ENCODE results near the gene TTC1. TPM values are rescaled to one million over a fixed set of nuclear protein-coding genes. Genes with fewer than 3 reads are reported as not detected.

The TTC1 gene
- total RNA-seq, 1 experiment from 2014 or later: 101 TPM

DNA sequence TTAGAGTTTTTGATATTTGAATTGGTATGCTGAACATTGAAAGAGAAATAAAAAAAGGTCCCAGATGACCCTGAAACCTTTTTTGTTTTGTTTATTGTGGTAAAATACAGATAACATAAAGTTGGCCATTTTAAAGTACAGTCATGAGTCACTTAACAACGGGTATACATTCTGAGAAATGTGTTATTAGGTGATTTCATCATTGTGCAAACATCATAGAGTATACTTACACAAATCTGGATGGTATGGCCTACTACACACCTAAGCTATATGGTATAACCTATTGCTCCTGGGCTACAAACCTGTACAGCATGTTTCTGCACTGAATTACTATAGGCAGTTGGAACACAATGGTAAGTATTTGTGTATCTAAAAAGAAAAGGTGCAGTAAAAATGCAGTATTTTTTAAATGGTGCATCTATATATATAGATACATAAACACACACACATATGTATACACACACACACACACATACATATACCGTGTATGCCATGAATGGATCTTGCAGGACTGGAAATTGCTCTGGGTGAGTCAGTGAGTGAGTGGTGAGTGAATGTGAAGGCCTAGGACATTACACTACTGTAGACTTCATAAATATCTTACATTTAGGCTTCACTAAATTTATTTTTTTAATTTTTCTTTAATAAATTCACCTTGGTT is 31.0 kb downstream of the TTC1 start:
- Histone ChIP-seq H3K9me3 (replicated peaks) (no peaks in the 10 kb centered on the region), H3K4me3 (no peak overlapping the region), H3K4me1 (replicated peaks) (peaks cover 9% of the 10 kb centered on the region; the same call in 1 of the 2 replicates), H3K27ac (no peak overlapping the region; the same call in 1 of the 2 replicates), H3K27me3 (replicated peaks) (no peaks in the 10 kb centered on the region), H3K36me3 (peaks cover 70% of the 10 kb centered on the region)
- DNase-seq (ENCODE audit: low read depth in 1 of 2, low spot score in 2 of 2): no peak

DNA sequence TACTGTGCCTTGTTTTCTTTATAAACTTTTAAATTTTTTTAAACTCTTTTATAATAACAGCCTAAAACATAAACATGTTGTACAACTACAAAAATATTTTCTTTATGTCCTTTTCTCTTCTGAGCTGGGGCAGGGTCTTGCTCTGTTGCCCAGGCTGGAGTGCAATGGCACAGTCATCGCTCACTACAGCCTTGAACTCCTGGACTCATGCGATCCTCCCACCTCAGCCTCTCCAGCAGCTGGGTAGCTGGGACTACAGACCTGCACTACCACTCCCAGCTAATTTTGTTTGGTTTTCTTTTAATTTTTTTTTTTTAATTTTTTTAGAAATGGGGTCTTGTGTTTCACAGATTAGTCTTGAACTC is 31.5 kb downstream of the TTC1 start:
- peaks cover 65% of the 10 kb centered on the region for H3K36me3 ChIP-seq
- no peak overlapping the region for H3K4me3 ChIP-seq
- no peaks in the 10 kb centered on the region for H3K27me3 ChIP-seq (replicated peaks)
- peaks cover 9% of the 10 kb centered on the region; the same call in 1 of the 2 replicates for H3K4me1 ChIP-seq (replicated peaks)
- H3K9me3 ChIP-seq (replicated peaks): no peaks in the 10 kb centered on the region
- no peak overlapping the region; the same call in 1 of the 2 replicates for H3K27ac ChIP-seq
- no peak for DNase-seq (ENCODE audit: low read depth in 1 of 2, low spot score in 2 of 2)

DNA sequence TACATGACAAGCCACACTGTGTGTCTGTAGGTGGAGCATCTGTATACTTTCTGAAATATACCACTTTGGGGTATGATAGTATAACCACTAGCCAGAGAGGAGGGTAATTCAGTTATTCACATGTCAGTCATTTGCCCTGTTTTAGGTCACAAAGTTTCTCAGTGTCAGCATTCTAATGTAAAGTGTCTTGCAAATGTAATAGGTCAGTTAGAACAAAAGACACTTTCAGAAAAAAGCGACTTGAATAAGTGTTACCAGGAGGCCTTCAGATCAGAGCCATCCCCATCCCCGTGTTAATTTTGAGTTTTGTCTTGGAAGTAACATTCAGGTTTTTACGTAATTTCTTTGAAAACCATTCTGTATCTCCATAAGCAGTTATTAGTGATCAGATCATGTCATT is 33.7 kb downstream of the TTC1 start:
- peaks cover 9% of the 10 kb centered on the region; the same call in 1 of the 2 replicates for H3K4me1 ChIP-seq (replicated peaks)
- H3K4me3 ChIP-seq: no peak overlapping the region
- H3K36me3 ChIP-seq: peaks cover 55% of the 10 kb centered on the region
- H3K27me3 ChIP-seq (replicated peaks): no peaks in the 10 kb centered on the region
- H3K27ac ChIP-seq: no peak overlapping the region
- no peak for DNase-seq (ENCODE audit: low read depth in 1 of 2, low spot score in 2 of 2)
- no peaks in the 10 kb centered on the region for H3K9me3 ChIP-seq (replicated peaks)

DNA sequence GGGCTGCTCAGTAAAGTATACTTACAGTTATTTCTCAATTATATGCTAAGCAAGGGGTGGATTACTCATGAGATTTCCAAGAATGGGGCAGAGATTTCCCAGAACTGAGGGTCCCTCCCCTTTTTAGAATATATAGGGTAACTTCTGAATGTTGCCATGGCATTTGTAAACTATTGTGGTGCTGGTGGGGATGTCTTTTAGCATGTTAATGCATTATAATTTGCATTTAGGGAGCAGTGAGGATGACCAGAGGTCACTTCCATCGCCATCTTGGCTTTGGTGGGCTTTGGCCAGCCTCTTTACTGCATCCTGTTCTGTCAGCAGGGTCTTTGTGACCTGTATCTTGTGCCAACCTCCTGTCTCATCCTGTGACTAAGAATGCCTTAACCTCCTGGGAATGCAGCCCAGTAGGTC is 35.5 kb downstream of the TTC1 start:
- H3K36me3 ChIP-seq: peaks cover 52% of the 10 kb centered on the region
- no peak for DNase-seq (ENCODE audit: low read depth in 1 of 2, low spot score in 2 of 2)

DNA sequence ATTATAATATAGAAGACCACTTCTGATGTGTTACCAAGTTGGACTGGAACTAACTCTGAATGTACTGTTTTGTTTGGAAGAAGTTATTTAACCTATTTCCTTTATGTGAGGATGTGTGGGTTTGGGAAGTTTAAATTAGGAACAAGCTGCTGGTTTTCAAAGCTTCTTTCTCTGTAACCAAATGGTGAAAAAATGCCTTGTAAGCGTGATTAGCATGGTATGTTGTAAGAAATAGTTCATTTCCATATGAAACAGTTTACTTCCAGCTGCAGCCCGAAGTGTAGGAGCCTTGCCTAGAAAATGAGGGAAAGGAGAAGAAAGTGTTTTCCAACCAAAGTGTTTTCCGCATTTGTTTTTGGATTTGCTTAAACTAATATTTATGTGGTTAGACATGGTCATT is 36.0 kb downstream of the TTC1 start:
- H3K4me1 ChIP-seq (replicated peaks): peaks cover 2% of the 10 kb centered on the region; the same call in 1 of the 2 replicates
- H3K27me3 ChIP-seq (replicated peaks): no peaks in the 10 kb centered on the region
- H3K4me3 ChIP-seq: no peak overlapping the region
- no peak for DNase-seq (ENCODE audit: low read depth in 1 of 2, low spot score in 2 of 2)
- no peaks in the 10 kb centered on the region for H3K9me3 ChIP-seq (replicated peaks)
- H3K27ac ChIP-seq: no peak overlapping the region
- peaks cover 52% of the 10 kb centered on the region for H3K36me3 ChIP-seq

More for the DNA sequence above, 35.5 kb downstream of the TTC1 start:
- no peak overlapping the region for H3K4me3 ChIP-seq
- H3K9me3 ChIP-seq (replicated peaks): no peaks in the 10 kb centered on the region
- peaks cover 8% of the 10 kb centered on the region; the same call in 1 of the 2 replicates for H3K4me1 ChIP-seq (replicated peaks)
- no peaks in the 10 kb centered on the region for H3K27me3 ChIP-seq (replicated peaks)
- no peak overlapping the region for H3K27ac ChIP-seq

DNA sequence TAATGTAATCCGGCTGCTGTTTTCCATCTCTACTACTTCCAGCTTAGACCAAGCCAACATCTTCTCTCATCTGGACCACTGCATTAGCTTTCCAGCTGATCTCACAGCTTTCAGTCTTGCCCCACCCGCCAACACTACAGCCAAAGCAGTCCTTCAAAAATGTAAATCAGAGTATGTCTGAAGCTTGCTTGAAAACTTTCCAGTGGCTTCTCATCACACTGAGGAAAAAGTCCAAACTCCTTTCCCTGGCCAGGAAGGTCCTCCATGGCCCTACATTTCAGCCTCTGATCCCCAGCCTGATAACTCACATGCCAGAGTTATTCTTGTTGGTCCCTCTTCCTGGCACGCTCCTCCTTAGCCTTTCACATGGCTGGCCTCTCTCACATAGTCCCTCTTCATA is 38.5 kb downstream of the TTC1 start:
- H3K27ac ChIP-seq: no peak overlapping the region
- peaks cover 56% of the 10 kb centered on the region for H3K36me3 ChIP-seq
- no peaks in the 10 kb centered on the region for H3K27me3 ChIP-seq (replicated peaks)
- DNase-seq (ENCODE audit: low read depth in 1 of 2, low spot score in 2 of 2): no peak
- H3K4me3 ChIP-seq: no peak overlapping the region
- no peaks in the 10 kb centered on the region for H3K9me3 ChIP-seq (replicated peaks)
- H3K4me1 ChIP-seq (replicated peaks): no peaks in the 10 kb centered on the region

DNA sequence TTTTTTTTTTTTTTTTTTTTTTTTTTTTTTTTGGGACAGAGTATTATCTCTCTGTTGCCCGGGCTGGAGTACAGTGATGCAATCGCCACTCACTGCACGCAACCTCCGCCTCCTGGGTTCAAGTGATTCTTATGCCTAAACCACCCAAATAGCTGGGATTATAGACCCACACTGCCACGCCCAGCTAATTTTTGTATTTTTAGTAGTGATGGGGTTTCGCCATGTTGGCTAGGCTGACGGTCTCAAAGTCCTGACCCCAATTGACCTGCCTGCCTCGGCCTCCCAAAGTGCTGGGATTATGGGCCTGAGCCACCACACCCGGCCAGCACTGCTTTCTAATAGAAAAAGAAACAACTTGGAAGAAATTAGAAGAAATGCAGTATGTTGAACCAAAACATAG is 39.2 kb downstream of the TTC1 start:
- peaks cover 56% of the 10 kb centered on the region for H3K36me3 ChIP-seq
- no peak overlapping the region for H3K4me3 ChIP-seq
- H3K27me3 ChIP-seq (replicated peaks): no peaks in the 10 kb centered on the region
- H3K9me3 ChIP-seq (replicated peaks): no peaks in the 10 kb centered on the region
- H3K4me1 ChIP-seq (replicated peaks): no peaks in the 10 kb centered on the region
- DNase-seq (ENCODE audit: low read depth in 1 of 2, low spot score in 2 of 2): no peak
- H3K27ac ChIP-seq: no peak overlapping the region

DNA sequence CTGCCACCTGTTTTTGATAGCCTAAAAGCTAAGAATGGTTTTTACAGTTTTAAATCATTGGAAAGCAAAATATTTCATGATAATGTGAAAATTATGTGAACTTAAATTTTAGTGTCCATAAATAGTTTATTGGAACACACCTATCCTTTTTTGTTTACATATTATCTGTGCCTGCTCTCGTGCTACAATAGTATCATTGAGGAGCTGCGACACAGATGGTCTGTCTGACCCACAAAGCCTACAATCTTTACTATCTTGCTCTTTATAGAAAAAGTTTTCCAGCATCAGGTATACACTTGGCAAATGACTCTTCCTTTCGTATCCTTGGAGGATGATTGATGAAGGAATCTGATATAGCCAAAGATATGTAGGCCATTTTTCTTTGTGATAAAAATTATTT is 40.2 kb downstream of the TTC1 start:
- Histone ChIP-seq H3K9me3 (replicated peaks) (no peaks in the 10 kb centered on the region), H3K27ac (no peak overlapping the region), H3K4me1 (replicated peaks) (peaks cover 5% of the 10 kb centered on the region), H3K36me3 (peaks cover 58% of the 10 kb centered on the region), H3K4me3 (no peak overlapping the region), H3K27me3 (replicated peaks) (no peaks in the 10 kb centered on the region)
- DNase-seq (ENCODE audit: low read depth in 1 of 2, low spot score in 2 of 2): no peak

DNA sequence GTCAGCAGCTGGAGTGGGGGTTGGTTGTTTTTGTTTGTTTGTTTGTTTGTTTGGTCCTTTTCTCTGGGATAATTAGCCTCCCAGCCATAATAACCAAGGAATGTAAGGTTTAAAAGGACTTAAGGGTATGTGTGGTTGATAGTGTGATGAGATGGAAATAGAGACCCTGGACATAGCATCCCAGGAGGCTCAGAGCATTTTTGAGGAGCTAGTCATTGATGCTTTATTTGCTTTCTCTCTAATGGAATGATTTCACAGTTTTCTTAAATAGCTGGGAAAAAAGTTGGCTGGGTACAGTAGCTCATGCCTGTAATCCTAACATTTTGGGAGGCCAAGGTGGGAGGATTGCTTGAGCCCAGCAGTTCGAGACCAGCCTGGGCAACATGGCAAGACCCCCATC is 45.1 kb downstream of the TTC1 start:
- DNase-seq (ENCODE audit: low read depth in 1 of 2, low spot score in 2 of 2): peak in 1 of 2 experiments; percentile 60
- Histone ChIP-seq H3K9me3 (replicated peaks) (peaks cover 3% of the 10 kb centered on the region; the same call in 1 of the 2 replicates), H3K36me3 (peaks cover 83% of the 10 kb centered on the region), H3K4me1 (replicated peaks) (peaks cover 17% of the 10 kb centered on the region), H3K4me3 (no peak overlapping the region), H3K27ac (peak overlapping the region; percentile 51), H3K27me3 (replicated peaks) (no peaks in the 10 kb centered on the region)

DNA sequence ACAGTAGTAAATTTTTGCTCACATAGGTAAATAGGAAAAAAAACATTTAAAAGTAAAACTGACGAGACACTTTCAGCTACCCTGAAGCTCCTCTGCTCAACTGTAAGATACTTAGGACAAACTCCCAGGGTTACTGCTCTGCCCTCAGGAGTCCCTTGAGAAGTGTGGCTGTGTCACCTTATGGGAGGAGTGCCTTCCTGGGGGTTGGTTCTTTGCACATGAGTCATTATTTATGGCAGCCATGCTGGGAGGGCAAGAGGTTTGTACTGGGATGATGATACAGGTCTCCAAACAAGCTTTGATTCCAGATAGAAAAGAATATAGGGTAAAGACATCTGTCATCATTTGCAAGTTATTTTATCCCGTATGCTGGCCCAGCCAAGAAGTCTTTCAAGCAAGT is 45.9 kb downstream of the TTC1 start:
- Histone ChIP-seq H3K27me3 (replicated peaks) (no peaks in the 10 kb centered on the region), H3K4me1 (replicated peaks) (peaks cover 17% of the 10 kb centered on the region), H3K27ac (peak overlapping the region; percentile 51), H3K4me3 (no peak overlapping the region), H3K36me3 (peaks cover 75% of the 10 kb centered on the region), H3K9me3 (replicated peaks) (peaks cover 3% of the 10 kb centered on the region; the same call in 1 of the 2 replicates)
- DNase-seq (ENCODE audit: low read depth in 1 of 2, low spot score in 2 of 2): peak; percentile 55 to 69

DNA sequence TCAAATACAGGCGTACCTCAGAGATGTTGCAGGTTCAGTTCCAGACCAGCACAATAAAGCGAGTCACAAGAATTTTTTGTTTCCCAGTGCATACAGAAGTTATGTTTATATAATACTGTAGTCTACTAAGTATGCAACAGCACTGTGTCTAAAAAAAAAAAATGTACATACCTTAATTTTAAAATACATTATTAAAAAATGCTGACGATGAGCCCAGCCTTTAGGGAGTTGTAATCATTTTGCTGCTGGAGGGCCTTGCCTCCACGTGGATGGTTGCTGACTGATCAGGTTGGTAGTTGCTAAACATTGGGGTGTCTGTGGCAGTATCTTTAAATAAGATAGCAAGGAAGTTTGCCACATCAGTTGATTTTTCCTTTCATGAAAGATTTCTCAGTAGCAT is 48.3 kb downstream of the TTC1 start:
- H3K27ac ChIP-seq: no peak overlapping the region
- no peak for DNase-seq (ENCODE audit: low read depth in 1 of 2, low spot score in 2 of 2)
- H3K4me3 ChIP-seq: no peak overlapping the region
- peaks cover 3% of the 10 kb centered on the region; the same call in 1 of the 2 replicates for H3K9me3 ChIP-seq (replicated peaks)
- H3K27me3 ChIP-seq (replicated peaks): no peaks in the 10 kb centered on the region
- peaks cover 79% of the 10 kb centered on the region for H3K36me3 ChIP-seq
- peaks cover 17% of the 10 kb centered on the region for H3K4me1 ChIP-seq (replicated peaks)

DNA sequence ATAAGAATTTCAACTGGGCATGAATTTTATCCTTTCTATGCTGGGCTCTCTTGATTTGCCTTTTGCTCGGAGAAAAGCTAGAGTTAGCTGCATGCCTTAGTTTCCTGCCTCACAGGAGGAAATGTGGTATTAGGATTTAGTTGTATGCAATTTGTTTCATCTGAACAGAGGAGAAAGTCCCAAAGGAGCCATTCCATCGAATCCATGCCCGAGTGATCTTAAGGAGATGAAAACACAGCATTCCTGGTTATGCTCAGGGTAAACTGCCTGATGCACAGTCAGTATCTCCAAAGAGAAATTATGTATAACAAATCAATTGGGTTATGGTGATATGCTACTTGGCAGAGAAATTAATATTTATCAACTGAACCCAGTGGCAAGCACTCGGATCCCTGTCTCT is 51.1 kb downstream of the TTC1 start:
- Histone ChIP-seq H3K9me3 (replicated peaks) (peaks cover 3% of the 10 kb centered on the region; the same call in 1 of the 2 replicates), H3K36me3 (peaks cover 71% of the 10 kb centered on the region), H3K4me1 (replicated peaks) (peaks cover 2% of the 10 kb centered on the region), H3K27ac (no peak overlapping the region), H3K4me3 (no peak overlapping the region), H3K27me3 (replicated peaks) (no peaks in the 10 kb centered on the region)
- no peak for DNase-seq (ENCODE audit: low read depth in 1 of 2, low spot score in 2 of 2)

DNA sequence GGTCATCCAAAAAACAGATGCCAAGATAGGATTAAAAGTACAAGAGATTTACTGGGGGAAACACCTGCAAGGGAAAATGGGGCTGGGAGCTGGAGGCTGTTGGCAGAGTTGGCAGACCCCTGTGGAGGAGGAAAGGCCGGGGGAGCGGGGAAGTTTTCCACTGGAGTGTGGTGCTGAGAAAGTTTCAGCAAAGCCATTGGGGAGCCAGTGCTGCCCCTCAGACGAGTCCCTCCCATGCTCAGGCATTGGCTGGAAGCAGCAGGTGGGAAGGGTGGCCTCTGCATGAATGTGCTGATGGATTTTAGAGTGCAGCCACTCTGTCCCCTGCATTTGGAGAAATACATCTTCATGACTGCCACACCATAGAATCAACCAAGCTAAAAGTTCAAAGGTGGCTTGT is 52.8 kb downstream of the TTC1 start:
- Histone ChIP-seq H3K4me3 (no peak overlapping the region), H3K36me3 (peaks cover 65% of the 10 kb centered on the region), H3K4me1 (replicated peaks) (no peaks in the 10 kb centered on the region), H3K9me3 (replicated peaks) (peaks cover 3% of the 10 kb centered on the region; the same call in 1 of the 2 replicates), H3K27ac (no peak overlapping the region), H3K27me3 (replicated peaks) (no peaks in the 10 kb centered on the region)
- no peak for DNase-seq (ENCODE audit: low read depth in 1 of 2, low spot score in 2 of 2)

DNA sequence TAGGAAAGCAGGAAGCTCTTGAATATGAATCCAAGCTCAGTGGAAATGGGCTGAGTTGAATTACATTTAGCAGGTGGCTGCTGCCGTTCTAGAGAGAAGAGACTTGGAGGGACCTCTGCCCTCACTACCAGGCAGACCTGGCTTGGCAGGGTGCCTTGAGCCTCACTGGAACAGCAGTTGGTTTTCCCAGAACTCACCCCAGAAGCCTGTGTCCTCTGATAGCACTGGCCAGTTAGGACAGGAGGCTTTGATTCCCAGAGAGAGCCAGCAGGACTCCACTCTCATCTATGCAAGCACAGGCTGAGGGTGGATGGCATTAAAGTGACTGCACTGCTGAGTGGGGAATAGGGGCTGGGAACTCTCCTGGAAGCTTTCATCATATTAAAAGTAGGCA is 55.5 kb downstream of the TTC1 start:
- DNase-seq (ENCODE audit: low read depth in 1 of 2, low spot score in 2 of 2): no peak
- Histone ChIP-seq H3K27ac (no peak overlapping the region), H3K36me3 (peaks cover 46% of the 10 kb centered on the region)

More for the DNA sequence above, 55.5 kb downstream of the TTC1 start:
- Histone ChIP-seq H3K9me3 (replicated peaks) (no peaks in the 10 kb centered on the region), H3K4me1 (replicated peaks) (no peaks in the 10 kb centered on the region), H3K27me3 (replicated peaks) (no peaks in the 10 kb centered on the region), H3K4me3 (no peak overlapping the region)
